IPS-NIHi7 (cell line): ENCODE results near the gene DPH6.
"Not testable (repeated sequence)": the region's sequence is repeated elsewhere in the genome, so short reads cannot be mapped to it uniquely, and the experiment has no call there.

Source experiments
- DNase-seq: peaks from one replicate; pipeline ENCODE4 v3.0.0; 2012; ENCODE audit warnings: mixed read lengths; ENCODE audit errors: extremely low spot score

DPH6 gene

GRCh38 chr15:35545824-35546510 lies at the start of gene DPH6:
DPH6 (minus strand) TSS chr15:35546165; CDS start chr15:35546141, 24 bp downstream.
- peak; percentile 68 for DNase-seq

- DNase-seq = no peak
These were observed 49.7 kb upstream of the DPH6 start for GRCh38 chr15:35595656-35596055.

- not testable (repeated sequence) for DNase-seq
These were observed 46.0 kb upstream of the DPH6 start for GRCh38 chr15:35591987-35592386.

- no peak for DNase-seq
These were observed 38.0 kb upstream of the DPH6 start for GRCh38 chr15:35583863-35584528.

GRCh38 chr15:35580606-35581005 lies 34.6 kb upstream of the DPH6 start:
- no peak for DNase-seq

- no peak for DNase-seq
These were observed 21.4 kb upstream of the DPH6 start for GRCh38 chr15:35567392-35567791.

- DNase-seq = no peak
These were observed 21.0 kb upstream of the DPH6 start for GRCh38 chr15:35566991-35567390.

- DNase-seq = no peak
These were observed 19.9 kb upstream of the DPH6 start for GRCh38 chr15:35565901-35566300.

- no peak for DNase-seq
These were observed 16.7 kb upstream of the DPH6 start for GRCh38 chr15:35562641-35563040.

- DNase-seq = no peak
These were observed 15.3 kb upstream of the DPH6 start for GRCh38 chr15:35561308-35561707.

GRCh38 chr15:35560870-35561269 lies 14.9 kb upstream of the DPH6 start:
- no peak for DNase-seq

GRCh38 chr15:35560258-35560657 lies 14.3 kb upstream of the DPH6 start:
- DNase-seq = no peak

GRCh38 chr15:35559683-35560082 lies 13.7 kb upstream of the DPH6 start:
- no peak for DNase-seq

- DNase-seq = no peak
These were observed 11.6 kb upstream of the DPH6 start for GRCh38 chr15:35557544-35557943.

GRCh38 chr15:35557012-35557411 lies 11.0 kb upstream of the DPH6 start:
- no peak for DNase-seq

- no peak for DNase-seq
These were observed 9.3 kb upstream of the DPH6 start for GRCh38 chr15:35555244-35555643.

- no peak for DNase-seq
These were observed 5.0 kb upstream of the DPH6 start for GRCh38 chr15:35550957-35551356.

- peak; percentile 9 for DNase-seq
These were observed 3.6 kb upstream of the DPH6 start for GRCh38 chr15:35549567-35549966.

- DNase-seq = peak; percentile 11
These were observed 2.5 kb upstream of the DPH6 start for GRCh38 chr15:35548435-35548834.

GRCh38 chr15:35547775-35548364 lies 1.9 kb upstream of the DPH6 start:
- peak; percentile 26 for DNase-seq

GRCh38 chr15:35546511-35547381 lies 781 bp upstream of the DPH6 start:
- no peak for DNase-seq

GRCh38 chr15:35545316-35545823 lies 595 bp downstream of the DPH6 start:
- DNase-seq = peak; percentile 49
